ENCODE results near the gene TOM1.

TOM1 gene

DNA sequence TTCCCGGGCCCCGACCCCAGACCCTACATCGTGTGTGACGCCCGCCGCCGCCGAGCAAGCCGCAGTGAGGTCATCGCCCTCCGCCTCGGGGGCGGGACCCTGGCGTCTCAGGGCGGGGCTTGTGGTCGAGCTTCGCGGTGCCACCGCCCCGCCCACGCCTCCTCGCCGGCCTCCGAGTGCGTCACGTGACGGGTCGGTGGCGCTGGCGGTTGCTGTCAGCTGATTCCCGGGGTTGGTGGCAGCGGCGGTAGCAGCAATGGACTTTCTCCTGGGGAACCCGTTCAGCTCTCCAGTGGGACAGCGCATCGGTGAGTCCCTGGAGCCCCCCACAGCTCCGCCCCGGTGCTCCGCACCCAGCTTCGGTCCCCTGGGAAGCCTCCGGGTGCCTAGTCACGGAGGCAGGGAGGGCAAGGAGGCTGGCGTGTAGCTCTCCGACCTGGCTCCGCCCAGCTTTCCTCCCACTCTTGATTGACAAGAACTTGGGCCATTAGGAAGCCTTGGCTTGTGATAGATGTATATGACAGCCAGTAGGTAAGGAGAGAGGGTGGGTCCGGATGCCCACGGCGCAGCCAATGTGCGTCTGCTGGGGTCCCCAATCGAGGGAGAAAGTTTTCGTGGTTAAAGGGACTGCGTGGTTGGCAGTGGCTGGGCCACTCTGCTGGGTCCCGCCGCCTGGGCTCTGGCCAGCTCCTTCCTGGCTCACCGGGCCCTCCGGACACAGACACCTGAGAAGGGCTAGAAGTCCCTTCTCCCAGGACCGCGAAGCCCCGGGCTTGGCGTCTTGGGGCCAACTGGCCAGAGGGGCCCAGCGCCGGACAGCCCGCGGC, at the start of gene TOM1:
Gene TOM1, plus strand, starts transcription at position 222 of the 827 bp plus-strand sequence. Its CDS starts 35 bp downstream, at position 257.
- DNase-seq, result peak; percentile 90

DNA sequence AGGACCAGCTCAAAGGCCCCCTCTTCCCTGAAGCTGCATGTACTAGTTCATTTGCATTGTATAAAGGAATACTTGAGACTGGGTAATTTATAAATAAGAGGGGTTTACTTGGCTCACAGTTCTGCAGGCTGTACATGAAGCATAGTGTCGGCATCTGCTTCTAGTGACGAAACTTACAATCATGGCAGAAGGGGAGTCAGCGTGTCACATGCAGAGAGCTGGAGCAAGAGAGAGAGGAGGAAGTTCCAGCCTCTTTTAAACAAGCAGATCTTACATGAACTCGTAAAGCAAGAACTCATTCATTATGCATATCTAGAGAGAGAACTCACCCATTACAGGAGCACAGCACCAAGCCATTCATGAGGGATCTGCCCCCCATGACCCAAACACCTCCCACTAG, 49.5 kb upstream of the TOM1 start:
- DNase-seq, result no peak

DNA sequence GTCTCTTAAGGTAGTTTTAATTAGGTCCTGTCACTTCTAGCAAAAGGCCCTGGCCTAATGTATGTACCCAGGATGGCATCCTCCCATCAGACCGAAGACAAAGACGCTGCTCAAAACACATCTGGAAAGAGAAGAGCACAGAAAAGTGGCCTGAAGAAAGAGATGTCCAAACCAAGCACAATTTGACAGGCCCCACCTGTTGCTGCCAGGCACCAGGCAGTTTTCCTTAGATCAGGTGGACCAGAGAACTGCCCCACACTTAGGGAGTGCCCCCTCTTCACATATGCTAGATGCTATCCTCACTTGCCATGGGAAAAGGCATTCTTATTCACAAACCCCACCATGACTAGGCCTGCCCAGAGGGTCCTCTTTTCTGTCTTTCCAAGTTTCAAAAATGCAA, 45.7 kb upstream of the TOM1 start:
- no peak for DNase-seq

DNA sequence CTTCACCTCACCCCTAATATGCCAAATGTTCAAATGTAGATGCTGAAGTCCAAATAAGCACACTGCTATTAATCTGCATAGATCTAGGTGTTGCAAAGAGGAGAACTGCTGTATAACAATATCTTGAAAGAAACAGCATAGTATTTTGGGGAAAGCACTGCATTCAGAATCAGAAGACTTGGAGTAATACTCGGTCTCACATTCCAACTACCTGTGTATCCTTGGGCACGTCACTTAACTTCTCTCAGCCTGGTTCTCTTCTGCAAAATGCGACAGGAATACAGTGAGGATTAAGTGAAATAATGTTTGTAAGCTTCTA, 42.7 kb upstream of the TOM1 start:
- no peak for DNase-seq

DNA sequence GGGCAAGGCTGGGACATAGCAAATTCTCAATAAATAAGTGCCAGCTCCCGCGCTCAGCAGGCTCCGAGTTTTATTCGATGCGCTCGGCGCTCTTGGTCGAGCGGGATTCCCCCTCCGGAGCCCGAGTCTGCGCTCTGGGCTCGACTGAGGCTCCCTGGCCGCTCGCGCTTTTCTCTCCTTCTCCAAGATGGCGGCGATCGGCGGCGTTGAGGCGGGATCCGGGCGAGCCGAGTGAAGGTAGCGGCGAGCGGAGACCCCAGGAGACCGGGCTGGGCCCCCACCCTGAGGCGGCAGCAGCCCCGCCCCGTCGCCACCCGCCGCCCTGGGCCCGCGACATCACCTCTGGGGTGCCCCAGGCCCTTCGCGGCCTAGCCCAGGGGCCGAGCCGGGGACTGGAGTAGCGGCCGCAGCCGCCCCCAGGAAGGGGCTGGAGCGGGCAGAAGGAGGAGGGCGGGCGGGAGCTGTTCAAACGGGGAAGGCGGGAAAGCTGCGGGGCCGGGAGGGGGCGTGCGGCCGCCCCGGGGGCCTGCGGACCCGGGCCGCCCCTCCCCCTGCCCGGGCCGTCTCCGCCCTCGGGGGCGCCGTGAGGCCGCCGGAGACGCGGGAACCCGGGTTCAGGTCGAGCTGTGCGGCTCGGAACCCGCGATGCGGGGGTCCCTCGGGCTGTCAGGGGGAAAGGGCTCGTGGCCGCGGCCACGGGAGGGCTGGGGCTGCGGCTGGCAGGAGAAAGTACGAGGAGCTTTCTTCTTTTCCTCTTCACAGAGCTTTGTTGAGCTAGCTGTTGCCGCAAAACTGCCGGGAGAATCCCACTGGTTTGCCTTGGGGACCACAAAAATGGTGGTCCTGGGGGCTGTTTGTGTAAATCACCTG, 42.1 kb upstream of the TOM1 start, which contains the start of gene HMGXB4:
Gene HMGXB4, plus strand, starts transcription at position 173 of the 870 bp plus-strand sequence. CDS start 4,898 bp downstream, outside the sequence.
- peak; percentile 51 for DNase-seq

DNA sequence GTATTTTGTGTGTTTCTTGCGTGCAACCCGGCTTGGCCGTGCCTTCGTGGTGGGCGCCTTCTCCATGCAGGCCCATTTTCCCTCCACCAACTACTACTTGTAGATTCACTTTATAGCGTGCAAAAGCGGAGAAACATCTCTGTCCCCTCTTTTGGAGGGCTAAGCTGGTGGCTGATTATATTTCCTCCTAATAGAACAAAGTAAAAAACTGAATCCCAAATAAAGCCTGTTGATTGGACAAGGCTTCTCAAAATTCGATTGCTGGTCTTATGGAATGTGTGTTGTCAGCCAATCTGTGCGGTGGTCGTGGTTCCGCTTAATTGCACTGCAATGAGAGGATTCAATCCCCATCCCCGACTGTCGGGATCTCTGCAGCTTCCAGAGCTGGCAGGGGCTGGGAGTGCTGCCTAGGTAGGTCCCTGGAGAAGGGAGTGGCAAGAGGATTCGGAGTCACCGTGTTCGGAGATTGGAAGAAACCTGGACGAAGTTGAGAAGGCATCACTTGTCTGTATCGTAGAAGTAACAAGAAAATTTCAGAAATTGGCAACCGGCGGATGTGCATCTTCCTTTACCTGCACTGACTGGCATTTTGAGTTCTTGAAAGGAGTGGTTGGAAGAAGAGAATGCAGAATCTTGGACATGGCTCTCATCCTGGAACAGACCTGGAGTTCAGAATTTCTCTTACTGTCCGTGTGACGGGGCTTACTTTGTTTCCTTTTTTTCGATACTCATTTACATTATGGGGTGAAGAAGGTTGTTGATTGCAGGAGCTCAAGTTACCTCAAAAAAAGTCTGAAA, 41.3 kb upstream of the TOM1 start:
- peak; percentile 6 for DNase-seq

DNA sequence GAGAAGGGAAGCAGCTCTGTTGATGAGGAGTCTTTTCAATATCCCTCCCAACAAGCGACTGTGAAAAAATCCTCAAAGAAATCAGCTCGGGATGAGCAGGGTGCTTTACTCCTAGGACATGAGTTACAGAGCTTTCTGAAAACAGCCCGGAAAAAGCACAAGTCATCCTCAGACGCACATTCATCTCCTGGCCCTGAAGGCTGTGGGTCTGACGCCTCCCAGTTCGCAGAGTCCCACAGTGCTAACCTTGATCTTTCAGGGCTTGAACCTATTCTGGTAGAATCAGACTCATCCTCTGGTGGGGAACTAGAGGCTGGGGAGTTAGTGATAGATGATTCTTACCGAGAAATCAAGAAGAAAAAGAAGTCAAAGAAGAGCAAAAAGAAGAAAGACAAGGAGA, 34.7 kb upstream of the TOM1 start:
- DNase-seq, result no peak

DNA sequence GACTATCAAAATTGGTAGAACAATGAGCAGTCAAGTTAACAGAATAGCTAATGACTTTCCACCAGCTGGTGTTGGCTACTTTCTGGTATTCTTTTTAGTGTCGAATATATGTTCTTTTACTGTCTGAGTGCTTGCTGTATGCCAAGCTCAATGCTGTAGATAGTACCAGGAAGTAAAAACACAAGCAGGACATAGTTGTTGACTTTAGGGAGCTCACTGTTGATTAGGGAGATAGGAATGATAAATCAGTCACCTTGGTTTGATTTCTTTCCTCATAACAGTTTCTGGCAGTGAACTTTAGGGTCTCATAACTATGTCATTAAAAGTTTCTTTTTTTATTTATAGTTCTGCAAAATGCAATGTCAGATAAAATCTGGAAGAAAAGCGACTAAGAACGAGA, 33.4 kb upstream of the TOM1 start:
- no peak for DNase-seq

DNA sequence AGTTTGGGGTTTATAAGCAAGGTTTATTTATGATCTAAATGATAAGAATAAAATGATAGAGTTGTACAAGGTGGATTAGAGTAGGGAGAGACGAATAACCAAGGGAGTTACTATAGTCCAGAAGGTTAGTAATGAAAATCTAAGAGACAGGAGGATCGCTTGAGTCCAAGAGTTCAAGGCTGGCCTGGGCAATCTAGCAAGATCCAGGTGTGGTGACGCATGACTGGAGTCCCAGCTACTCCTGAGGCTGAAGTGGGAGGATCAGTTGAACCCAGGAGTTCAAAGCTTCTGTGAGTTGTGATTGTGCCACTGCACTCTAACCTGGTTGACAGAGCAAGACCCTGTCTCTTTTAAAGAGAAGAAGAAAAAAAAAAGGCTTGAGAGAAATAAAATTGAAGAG, 30.1 kb upstream of the TOM1 start:
- DNase-seq, result no peak

DNA sequence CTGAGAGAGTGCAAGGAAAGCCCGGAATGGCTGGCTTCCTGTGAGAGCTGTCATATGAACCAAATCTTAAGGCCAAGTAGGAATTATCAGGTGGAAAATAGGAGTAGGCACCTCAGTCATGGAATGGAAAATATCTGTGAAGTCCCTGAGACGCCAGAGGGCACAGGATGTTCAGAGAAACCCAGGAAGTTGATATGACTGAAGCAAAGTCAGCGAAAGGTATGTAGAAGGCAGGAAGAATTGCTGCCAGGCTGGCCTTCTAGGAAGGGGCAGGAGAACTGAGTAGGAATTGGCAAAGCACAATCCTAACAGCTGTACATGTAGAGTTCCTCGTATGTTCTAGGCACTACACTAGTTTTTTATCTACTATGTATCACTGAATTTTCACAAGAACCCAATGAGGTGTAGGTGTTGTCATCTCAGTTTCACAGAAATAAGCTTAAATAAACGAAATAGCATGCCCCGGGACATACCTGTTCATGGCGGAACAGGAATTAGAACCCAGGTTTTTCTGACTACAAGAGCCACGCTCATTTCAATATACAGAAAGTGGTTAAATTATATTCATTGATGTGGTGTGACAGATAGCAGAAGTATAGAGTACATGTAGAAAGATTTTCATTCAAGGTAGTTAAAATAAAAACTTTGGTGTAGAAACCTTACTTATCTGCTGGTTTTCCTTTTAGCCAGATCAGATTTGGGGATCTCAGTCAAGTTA, 25.4 kb upstream of the TOM1 start:
- DNase-seq, result no peak

DNA sequence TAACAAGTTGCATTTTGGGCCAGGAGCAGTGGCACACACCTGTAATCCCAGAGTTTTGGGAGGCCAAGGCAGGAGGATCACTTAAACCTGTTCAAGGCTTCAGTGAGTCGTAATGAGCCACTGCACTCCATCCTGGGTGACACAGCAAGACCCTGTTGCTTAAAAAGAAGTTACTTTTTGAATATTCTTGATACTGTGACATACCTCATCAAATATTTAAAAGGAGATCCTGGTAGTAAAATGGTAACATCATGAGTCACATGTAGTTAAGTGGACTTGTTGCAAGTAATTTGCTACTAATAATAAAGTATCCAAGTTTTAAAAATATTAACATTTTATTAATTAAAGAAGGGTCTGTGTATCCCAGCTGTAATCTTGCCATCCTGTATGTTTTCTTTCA, 24.1 kb upstream of the TOM1 start:
- DNase-seq, result no peak

DNA sequence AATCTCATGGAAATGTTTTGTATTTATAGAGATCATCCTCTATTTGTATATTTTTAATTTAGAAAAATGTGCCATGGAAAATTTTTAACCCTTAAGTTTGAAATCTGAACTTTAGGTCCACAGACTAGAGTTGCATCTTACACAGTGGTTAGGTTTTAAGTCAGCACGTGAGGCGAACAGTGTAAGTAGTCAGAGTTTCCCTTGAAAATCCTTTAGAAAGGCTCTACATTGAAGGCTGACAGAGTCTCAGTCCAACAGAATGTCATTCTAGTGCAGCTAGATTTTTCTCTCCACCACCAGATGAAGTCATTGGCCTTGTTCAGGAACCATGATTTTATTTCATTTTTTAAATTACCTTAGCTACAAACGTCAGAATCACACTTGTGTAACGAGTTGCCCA, 23.7 kb upstream of the TOM1 start:
- DNase-seq, result no peak

DNA sequence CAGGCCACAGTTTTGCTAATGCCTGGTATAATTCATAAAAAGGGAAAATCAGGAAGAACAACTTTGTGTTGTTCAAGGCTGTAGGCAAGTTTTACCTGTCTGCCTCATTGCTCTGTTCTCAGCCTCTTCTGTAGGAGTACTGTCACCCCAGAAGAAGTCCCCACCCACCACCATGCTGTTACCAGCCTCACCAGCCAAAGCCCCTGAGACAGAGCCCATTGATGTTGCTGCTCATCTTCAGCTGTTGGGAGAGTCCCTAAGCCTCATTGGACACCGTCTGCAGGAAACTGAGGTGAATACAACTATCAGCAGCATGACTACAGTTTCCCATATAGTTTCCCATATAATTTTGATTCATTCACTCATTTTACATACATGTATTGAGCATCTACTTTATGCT, 11.6 kb upstream of the TOM1 start:
- DNase-seq, result no peak

DNA sequence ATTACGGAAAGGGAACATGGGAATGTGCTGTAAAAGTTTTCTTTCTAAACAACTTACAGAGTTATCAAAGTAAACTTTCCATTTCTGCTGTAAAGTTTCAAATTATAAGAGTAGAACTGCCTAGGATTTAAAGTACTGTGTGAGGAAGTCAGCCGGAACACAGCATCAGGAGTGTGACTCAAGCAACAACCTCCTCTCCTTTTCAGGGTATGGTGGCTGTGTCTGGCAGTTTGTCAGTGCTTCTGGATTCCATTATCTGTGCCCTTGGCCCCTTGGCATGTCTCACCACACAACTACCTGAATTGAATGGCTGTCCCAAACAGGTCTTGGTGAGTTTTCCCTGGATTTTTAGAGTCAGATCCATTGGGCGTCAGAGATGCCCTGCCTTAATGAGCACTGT, 6.9 kb upstream of the TOM1 start:
- no peak for DNase-seq

DNA sequence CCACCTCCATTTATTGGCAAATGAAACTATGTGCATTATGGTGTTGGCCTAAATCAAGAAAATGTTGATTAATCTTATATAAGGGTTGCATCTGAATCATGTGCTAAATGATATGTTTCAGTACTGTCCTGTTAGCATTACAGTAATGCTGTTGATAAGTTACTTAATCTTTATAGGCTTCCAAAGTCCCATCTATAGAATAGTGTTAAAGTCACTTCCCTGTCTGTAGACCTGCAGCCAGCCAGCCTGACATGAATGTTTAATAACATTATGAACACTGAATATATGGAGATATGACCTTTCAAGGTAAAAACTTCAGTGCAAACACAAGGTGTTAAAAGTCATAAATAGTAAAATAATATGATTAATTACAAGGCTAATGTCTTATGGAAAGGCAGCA, 3.6 kb upstream of the TOM1 start:
- DNase-seq, result no peak

DNA sequence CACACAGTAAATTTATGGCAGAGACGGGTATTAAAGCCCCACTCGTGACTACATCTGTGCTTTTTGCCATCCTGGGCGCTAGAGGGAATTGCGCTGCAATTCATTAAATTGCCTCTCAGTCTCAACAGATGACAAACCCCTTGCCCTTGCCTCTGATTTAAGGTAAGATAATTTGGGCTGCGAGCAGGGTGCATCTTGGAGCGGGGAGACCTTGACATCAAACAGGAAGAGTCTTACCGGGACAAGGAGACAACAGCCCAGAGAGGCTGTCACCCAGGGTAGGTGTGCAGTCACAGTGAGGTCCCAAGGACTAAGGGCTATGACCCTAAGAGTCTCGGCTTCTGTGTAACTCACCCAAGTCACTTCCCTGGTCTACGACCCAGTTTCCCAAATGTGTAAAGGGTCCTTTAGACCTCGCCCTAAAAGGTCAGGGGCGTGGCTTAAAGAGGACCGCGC, 449 bp upstream of the TOM1 start:
- no peak for DNase-seq

DNA sequence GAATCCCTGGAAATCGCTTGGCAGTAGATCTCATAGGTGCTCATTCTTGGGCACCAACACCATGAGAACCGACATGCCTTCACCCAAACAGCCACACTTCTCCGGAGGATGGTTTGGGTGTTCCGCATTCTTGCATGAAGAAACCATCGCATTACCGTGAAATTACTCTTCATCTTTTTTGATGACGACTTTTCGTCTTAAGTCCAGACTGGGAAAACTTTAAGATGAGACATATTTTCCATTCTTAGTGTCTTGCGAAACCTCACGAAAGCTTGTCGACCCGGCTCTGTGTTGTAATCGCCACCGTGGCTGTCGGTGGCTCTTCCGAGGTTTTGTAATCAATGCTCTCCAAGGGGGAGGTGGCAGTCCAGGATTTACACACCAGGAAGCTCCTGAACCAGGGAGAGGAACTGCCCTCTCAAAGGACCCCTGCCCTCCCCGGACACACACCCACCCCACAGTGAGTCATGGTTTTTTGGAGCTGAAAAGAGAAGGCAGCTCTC, 1.7 kb downstream of the TOM1 start:
- no peak for DNase-seq

DNA sequence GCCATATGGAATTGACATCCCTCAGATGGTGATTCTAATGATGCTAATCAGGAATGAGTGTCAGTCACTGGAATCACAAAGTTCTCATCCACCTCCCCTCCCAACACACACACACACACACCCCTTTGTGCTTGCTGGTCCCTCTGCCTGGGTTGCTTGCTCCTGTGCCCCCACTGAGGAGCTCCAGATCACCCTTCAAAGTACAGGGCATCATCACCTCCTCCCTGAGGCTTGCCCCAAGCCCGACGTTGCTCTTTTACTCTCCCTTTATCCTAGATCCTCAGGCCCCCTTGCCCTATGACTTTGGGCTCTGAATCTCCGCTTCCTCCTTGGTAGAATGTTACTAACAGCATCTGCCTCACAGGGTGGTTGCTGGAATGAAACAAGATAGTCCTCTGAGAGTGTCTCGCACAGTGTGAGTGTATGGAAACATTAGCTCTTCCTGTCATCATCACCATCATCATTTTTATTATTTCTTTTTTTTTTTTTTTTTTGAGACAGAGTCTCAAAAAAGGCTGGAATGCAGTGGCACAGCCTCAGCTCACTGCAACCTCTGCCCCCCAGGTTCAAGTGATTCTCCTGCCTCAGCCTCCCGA, 3.4 kb downstream of the TOM1 start:
- no peak for DNase-seq

DNA sequence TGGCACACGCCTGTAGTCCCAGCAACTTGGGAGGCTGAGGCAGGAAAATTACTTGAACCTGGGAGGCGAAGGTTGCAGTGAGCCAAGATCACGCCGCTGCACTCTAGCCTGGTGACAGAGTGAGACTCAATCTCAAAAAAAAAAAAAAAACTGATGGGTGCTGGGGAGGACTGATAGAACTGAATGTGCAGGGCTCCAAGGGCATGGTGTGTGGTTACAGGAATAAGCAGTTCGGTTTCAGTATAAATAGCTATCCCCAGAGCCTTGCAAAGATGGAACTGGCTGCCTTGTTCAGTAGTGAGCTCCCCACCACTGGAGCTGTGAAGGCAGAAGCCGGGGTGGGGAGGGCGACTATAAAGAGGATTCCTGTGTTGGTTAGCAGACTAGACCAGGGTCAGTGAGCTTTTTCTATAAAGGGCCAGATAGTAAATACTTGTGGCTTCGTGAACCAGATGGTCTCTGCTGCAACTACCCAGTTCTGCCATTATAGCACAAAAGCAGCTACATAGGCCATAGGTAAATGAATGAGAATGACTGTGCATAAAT, 5.9 kb downstream of the TOM1 start:
- no peak for DNase-seq

DNA sequence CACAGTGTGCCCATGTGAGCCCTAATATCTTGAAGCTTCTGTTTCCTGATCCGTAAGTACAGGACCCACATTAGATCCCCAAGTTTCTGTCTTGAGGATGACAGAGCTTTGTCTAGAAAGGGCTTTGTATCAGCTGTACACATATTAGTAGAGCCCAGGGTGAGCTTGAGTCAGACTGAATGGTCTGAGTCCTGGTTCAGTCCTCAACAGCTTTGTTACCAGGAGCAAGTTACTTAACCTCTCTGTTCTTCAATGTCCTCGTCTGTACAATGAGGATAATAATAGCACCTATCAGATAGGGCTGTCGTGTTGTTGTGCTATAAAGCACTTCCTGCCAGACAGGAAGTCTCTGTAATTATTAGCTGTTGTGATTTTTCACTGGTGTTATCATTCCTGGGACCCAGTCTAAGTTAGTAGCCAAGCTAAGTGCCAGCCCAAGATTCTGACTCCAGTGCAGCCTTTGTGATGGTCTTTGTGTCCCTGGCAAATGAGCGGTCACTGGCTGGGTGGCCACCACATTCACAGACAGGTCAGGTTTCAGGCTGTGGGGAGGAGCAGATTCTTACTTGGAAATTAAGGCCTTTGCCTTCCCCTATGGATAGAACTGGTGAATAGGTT, 6.8 kb downstream of the TOM1 start:
- no peak for DNase-seq

DNA sequence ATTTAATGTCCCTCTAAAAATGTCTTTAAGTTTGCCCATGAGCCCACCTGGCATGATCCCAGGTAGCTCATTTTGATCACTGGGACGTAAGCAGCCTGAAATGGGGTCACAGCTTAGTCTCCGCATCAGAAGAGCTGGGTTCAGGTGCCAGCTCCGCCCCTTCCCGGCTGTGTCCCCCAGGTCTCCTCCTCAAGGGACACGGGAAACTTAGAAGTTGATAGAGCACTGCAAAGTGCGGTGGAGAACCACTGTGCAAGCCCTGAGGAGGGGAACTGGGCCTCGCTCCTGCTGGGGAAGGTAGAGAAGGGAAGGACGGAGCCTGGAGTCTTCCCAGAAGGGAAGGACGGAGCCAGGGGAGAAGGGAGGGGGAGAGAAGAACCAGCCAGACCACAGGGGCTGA, 7.7 kb downstream of the TOM1 start:
- DNase-seq, result no peak
